Cerebellar nuclear complex (tissue), 1 donor: Measurements from ENCODE around the gene FLNB.

Experiments
- DNase-seq, 2 experiments: peaks; one replicate each; lab custom pipeline; 2025; lab: John Stamatoyannopoulos, UW

The FLNB gene

DNA sequence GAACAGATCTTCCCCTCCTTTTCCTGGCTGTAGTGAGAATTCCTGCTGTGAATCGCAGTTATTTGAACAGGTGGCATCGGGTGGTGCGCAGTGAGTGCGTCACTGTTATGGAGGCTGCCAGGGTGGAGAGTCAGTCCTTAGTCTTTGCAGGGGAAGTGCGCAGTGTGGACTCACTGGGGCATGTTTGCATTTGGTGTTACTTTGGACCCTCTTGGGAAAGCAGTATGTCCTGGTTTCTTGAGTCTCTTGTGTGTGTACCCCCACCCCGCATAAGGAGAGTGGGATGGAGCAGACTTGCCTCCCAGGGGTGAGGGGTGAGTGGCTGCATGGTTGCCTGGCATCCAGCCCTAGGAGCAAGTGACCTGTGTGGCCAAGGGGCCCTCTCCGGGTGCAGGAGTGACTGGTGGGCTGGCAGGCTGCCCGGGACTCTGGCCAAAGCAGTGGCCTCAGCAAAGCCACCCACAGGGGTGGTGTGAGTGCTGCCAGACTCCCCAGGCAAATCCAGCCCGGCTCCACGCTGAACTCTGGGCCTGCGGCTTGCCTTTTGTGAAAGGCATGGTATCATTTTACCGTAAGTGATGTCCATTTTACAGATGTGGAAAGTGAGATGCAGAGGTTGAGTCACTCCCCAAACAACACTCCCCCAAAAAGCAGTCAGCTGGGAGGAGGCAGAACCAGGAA, 156.1 kb downstream of the FLNB start:
- no peak for DNase-seq

- no peak for DNase-seq
These were observed 156.9 kb downstream of the FLNB start for GRCh38 chr3:58164906-58165821.

GRCh38 chr3:58167431-58168351, 159.5 kb downstream of the FLNB start:
- no peak for DNase-seq

- no peak for DNase-seq
These were observed 160.3 kb downstream of the FLNB start for GRCh38 chr3:58168498-58168897.

DNA sequence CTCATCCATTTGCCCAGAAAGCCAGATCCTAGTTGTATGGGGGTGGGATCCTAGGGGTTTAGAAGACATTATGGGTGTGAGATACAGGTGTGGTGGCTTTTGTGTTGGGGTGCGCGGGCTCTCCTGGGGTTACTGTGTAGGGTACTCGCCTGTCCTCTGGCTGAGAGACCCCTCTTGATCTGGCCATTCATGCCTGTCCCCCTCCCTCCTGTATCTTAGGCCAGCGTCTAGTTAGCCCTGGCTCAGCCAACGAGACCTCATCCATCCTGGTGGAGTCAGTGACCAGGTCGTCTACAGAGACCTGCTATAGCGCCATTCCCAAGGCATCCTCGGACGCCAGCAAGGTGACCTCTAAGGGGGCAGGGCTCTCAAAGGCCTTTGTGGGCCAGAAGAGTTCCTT, 161.1 kb downstream of the FLNB start:
- no peak for DNase-seq

DNA sequence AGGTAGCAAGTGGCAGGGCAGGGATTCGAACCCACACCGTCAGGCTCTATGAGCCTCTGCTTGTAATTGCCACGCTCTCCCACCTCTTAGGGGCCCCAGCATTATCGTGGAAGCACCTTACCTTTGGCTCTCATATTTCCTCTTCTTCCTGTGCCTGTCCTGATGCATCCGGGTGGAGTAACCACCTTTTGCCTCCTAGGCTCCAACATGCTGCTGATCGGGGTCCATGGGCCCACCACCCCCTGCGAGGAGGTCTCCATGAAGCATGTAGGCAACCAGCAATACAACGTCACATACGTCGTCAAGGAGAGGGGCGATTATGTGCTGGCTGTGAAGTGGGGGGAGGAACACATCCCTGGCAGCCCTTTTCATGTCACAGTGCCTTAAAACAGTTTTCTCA, 162.2 kb downstream of the FLNB start:
- no peak for DNase-seq

DNA sequence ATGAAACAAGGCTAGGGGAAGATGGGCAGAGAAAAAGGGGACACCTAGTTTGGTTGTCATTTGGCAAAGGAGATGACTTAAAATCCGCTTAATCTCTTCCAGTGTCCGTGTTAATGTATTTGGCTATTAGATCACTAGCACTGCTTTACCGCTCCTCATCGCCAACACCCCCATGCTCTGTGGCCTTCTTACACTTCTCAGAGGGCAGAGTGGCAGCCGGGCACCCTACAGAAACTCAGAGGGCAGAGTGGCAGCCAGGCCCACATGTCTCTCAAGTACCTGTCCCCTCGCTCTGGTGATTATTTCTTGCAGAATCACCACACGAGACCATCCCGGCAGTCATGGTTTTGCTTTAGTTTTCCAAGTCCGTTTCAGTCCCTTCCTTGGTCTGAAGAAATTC, 162.9 kb downstream of the FLNB start:
- DNase-seq, result no peak

- DNase-seq, result no peak
These were observed 164.9 kb downstream of the FLNB start for GRCh38 chr3:58173029-58173668.

DNA sequence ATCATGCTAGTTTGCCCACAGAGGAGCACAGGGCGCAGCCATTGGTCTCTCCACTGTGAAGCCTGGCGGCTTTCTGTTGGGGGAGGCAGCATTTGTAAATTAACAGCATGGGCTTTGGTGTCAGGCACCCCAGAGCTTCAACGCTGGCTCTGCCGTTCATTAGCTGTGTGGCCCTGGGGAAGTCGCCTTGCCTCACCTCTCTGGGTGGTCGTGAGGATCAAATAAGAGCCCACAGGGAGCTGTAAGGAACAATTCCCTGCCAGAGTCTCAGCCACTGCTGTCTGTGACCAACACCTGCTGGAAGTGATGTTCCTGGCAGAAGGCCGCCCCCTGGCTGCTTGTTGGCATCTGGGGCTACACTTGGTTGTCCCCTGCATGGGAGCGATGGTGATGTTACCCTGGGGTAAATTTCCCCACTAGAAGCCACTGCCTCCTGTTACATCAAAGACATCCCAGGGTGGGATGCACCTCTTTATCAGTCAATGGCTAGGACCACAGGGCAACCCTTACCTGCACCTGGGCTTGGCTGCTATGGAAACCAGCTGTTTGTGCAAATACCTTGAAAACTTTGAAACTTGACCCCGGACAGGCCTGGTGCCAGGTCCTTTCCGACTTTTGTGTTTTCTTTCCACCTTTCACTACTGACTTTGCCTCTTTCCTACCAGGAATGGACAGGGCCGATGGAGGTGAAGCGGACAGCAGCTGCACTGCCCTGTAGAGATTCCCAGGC, 165.6 kb downstream of the FLNB start:
- DNase-seq, result no peak

DNA sequence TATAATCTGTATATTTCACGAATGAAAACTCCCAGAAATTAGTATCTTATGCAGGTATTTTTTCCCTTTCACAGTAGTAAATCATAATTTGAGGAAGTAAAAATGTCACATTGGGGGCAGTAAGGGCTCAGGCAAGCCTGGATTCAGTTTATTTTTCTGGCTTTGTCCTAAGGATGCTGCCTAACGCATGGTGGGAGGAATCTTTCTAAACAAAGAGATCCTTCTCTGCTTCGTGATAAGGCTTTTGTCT, 166.9 kb downstream of the FLNB start:
- no peak for DNase-seq

DNA sequence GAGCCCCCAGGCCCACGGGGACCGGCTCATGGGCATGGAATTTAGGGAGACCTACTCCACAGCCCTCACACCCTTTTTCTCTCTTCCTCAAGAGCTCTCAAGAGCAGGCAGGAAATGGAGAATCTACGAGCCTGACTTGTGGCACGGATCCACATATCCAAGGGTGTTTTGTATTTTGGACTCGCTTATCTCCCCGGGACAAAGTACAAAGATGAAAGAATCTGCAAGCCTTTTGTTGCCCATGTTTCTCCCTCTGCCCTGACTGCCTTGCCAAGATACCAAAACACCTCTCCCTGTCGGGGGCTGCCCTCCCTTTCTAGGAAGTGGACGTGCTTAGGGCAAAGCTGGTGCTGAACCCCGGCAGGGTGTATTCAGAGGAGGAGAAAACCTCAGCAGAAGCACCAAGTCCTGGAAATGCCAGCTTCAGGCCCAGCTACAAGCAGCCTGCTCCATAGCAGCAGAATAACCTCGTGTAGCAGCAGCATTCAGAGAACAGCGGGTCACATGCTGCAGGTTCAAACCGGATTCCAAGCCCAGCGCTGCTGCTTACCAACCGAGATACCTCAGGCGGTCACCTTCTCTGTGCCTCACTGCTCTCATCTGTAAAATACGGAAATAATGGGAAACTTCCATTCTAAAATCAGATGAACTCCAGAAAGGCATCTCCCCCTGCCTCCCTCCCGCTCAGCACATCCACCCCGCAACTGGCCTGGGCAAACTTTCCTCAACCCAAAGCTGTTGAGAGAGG, 167.4 kb downstream of the FLNB start:
- no peak for DNase-seq

- no peak for DNase-seq
These were observed 167.9 kb downstream of the FLNB start for GRCh38 chr3:58176185-58176530.

GRCh38 chr3:58176827-58177489, 168.7 kb downstream of the FLNB start:
- DNase-seq, result no peak

GRCh38 chr3:58177747-58178527, 169.7 kb downstream of the FLNB start:
- peak in 1 of 2 experiments; percentile 50 for DNase-seq

DNA sequence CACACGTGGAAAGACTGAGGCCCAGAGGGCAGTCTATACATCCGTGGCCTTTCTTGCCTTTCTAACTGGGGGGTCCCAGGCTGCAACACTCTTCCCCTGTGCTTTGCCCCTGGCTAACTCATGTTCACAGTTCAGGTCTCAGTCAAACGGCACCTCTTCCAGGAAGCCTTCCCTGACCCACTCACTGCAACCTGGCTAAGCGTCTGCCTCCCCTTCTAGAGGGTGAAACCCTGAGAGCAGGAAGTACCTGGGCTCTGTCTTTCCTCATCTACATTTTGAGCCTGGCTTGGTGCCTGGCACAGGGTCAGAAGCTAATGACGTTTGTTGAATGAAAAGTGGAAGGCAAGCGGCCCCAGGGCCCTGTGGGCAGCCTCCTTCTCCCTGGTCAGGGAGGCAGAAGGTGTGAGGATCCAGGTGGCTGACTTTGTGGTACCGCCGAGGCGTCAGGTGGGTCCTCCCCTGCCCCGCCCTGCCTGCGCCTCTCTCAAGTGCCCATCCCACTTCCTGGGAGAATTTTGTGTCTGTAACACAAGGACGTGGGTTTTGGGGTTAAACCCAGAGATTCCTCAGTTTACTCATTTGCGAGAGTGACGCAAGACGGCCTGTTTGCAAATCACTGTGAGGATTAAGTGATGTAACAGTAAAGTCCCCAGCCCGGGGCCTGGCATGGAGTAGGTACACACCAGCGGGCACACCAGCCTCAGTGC, 170.5 kb downstream of the FLNB start:
- no peak for DNase-seq

GRCh38 chr3:58179235-58180098, 171.2 kb downstream of the FLNB start:
- DNase-seq, result no peak

DNA sequence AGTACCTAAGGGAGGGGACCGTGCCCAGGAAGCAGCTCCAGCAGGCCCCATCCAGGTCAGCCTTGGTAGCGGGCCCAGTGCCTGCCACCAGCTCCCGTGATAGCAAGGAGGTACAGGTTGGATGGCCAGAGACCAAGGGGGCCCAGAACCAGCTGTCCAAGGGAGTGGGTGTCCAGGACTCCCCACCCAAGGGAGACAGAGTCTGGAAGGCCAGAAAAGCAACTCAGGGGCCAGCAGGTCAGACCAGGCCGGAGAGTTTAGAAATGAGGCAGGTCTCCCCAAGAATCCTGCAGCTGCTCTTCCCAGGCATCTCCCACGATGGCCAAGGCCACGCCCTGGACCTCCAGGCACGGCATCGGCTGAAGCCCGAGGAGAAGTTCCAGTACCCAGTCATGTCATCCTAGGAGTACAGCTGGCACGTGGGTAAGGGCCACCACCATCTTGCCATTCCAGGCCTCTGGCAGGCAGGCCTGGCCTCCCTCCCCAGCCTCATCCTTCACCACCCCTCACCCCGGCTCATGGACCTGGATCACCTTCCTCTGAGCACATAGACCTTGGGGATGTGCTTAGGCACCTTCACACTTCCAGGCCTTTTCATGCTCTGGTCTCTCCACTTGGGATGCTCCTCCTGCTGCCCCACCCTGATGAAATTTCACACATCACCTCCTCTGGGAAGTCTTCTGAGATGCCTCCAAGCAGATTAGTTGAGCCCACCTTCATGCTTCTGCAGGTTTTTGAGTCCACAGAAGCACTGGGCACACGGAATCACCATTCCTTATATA, 172.1 kb downstream of the FLNB start:
- DNase-seq, result no peak
